IPS-NIHi7 (cell line): ENCODE results near the gene UBE2L6.
"Not testable (repeated sequence)": the region's sequence is repeated elsewhere in the genome, so short reads cannot be mapped to it uniquely, and the experiment has no call there.

Experiments used
- DNase-seq: peaks from one replicate; pipeline ENCODE4 v3.0.0; 2012; ENCODE audit warnings: mixed read lengths; ENCODE audit errors: extremely low spot score

UBE2L6 gene

DNA sequence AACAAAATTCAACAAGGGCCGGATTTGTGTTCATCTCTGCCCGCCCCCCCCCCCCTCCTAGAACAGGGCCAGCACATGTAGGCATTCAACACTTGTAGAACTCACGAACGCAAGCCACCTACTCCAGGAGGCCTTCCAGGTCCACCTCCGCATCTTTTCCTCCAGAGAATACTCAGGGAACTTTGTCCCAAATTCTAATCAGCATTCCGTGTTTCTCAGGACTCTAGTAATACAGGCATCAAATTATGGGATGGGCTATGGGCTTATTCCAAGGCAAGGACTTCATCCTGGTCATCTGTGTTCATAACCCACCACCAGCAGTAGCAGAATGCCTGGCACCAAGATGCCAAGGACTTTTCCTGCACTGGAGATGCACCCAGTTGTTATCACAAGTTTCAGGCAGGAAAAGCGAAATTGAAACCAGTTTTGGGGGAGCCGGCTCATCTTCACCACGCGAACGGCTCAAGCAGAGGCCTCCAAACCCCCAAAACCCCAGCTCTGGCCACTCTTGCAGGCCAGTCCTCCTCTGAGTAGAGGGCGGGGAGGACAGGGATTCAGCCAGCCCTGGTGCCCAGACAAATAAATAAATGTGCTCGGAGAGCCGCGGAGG lies 462 bp downstream of the UBE2L6 start:
- no peak for DNase-seq

DNA sequence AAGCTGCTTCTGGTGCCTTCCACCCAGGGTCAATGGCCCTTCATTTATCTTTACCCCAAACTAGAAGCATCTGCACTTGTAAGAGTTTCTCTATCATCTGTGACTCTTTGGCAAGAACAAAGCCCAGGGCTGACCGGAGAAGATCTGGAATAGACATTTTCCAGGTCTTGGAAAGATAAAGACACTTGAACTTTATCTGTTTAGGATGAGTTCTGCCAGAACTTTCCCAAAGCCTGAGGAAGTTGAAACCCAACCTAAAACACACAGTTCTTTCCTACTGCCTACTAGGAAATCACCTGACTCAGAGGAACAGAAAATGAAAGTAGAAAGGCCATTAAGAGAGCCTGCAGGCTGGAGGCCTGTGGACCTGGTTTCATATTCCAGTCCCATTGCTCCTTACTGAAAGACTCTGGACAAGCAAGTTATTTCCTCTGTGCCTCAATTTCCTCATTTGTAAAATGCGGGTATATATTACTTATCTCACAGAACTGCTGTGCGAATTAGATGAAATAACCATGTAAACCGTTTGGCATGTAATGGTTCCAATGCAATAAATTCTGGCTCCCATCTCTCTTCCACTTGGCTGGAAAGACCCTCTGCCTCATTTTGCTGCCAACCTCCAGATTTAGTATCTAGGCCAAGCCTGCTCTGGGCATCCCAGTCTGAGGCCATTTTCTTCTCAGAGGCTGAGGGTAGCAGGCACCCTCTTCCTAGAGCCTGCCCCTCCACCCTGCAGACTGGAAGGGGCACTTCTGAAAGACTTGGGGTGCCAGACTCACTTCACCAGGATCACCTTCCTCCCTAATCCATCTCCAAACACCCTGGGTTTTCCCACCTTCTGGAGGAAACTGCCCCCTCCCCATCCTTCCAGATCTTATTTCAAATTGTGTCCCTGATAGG lies 1.2 kb downstream of the UBE2L6 start:
- no peak for DNase-seq

DNA sequence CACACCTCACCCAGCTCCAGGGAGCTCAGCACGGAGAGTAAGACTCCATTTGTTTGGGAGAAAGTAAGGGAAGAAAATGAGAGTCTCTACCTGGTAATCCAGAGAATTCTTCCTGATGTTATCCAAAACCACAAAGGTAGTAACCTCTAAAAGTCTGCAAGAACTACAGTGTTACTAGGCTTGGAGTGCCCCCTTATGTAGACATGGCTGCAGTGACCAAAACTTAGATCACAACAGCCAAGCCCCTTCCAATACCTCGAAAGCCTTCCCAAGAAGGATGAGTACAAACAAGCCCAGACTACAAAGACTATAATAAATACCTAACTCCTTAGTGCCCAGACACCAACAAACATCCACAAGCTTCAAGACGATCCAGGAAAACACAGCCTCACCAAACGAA lies 4.9 kb downstream of the UBE2L6 start:
- no peak for DNase-seq

DNA sequence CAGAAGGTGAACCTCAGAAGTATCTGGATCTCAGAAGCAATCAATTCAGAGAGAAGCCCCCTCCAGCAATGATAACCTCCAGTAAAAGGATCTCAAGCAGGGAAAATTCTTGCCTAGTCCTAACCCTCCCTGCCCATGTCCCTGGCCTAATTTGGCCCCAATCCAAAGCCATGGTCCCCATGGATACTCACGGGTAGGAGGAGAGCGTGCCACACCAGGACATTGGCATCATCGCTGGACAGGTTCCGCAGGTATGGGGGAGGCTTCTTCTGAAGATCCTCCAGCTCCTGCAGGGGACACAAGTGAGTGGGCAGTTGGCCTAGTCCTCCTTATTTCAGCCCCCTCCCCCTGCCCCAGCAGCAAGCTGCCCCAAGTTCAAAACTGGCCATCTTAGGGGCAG lies 7.3 kb downstream of the UBE2L6 start:
- DNase-seq, result no peak

DNA sequence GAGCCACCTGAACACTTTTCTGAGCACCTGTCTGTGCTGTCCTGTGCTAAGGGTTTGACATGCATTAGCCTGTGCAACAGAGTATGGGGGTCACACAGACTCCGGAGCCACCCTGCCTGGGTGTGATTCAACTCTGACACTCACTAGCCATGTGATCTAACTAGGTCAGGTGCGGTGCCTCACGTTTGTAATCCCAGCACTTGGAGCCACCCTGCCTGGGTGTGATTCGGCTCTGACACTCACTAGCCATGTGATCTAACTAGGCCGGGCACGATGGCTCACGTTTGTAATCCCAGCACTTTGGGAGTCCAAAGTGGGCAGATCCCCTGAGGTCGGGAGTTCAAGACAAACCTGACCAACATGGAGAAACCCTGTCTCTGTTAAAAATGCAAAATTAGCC lies 11.4 kb downstream of the UBE2L6 start:
- DNase-seq, result no peak

DNA sequence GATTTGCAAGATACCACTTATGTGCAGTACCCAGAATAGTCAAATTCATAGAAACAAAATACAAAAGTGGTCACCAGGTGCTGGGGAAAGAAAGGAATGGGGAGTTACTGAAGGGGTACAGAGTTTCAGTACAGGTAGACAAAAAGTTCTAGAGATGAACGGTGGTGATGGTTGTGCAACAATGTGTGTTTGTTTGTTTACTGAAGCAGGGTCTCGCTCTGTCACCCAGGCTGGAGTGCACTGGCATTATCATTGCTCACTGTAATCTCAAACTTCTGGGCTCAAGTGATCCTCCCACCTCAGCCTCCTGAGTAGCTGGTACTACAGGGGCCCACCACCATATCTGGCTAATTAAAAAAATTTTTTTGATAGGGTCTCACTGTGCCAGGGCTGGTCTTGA lies 12.1 kb downstream of the UBE2L6 start:
- DNase-seq, result no peak

DNA sequence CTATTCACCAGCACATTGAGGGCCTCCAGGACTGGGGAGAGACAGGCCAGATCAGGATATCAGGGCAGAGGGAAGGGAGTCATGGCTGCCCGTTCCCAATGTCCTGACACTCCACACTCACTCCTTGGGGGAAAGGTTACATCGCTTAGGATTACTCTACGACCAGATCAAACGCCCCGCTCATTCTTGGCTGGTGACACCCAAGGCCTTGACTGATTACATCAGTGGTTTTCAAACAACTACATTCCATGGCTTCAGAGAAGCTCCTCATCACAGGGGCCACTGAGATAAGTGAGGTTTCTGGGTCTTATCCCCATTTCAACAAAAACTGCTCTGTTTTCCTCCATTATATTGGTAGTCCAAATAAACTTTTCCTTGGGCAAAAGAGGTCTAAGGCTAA lies 15.0 kb downstream of the UBE2L6 start:
- no peak for DNase-seq

DNA sequence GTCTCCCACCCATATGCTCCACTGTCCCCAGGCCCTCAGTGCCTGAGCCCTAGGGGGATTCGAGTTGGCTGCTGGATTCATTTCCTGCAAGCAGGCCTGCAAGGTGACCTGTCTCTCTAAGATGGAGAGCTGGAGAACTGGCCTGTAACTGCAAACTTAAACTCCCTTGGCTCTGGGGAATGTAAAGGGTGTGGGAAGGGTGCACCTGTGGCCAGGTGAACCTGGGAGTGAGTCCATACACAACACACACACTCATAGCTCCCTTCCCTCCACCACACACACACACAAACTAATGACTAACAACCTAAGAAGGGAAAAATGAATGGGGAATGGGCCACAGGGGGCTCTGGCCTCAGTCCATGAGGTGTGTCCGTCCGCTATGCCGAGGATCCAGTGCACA lies 15.5 kb downstream of the UBE2L6 start:
- no peak for DNase-seq

DNA sequence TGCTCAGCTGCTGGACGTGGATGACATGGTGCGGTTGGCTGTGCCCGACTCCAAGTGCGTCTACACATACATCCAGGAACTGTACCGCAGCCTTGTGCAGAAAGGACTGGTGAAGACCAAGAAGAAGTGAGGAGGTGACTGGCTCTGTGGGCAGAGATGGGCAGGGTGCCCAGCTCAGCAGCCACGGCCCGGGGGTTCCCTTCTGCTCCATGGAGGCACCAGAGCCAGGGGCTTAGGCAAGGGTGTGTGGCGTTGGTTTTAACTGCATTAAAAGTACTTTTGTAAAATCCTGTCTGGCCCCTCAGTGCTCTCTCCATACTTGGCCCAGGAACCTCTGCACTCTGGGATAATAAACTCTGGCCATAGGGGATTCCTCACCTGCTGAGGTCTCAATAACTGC lies 17.5 kb downstream of the UBE2L6 start:
- no peak for DNase-seq

DNA sequence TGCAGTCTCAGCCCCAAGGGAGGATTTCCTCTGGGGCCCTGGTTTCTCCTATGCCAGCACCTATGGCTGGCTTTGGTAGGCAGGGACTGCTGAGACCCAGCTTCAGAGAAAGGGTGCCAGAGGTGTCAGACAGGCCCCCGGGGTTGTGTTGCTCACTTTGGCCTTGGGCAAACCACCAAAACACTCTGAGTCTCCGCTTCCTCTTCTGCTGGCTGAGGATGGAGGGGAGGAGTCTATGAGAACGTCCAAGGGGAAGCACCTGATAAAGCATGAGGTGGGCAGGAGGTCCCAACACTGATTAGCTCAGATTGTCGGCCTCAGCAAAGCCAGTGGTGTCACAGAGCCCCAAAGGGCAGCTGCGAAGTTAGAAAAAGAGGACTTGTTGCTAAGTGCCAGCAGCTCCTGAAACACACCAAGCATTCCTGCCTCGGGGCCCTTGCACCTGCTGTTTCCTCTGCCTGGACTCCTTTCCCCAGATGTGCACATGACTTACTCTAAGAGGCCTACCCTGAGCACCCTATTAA lies 19.6 kb downstream of the UBE2L6 start:
- no peak for DNase-seq

DNA sequence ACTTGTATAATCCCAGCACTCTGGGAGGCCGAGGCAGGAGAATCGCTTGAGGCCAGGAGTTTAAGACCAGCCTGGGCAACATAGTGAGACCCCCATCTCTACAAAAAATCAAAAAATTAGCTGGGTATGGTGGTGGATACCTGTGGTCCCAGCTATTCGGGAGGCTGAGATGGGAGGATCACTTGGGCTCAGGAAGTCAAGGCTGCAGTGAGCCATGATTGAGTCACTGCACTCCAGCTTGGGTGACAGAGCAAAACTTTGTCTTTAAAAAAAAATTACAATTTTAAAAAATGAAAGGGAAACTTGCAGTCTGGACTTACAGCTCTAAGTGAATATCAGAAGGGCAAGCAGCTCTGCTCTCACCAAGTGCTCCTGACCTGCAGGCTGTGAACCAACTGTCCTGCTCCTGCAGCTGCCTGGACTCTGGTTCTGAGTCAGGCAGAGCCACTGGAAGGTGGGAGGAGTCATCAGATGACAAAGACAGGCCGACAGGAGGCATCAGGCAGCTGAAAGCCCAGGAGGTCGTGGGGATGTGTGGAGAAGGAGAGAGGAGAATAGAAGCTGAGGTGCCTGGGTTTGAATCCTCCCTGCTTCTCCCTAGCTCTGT lies 20.5 kb downstream of the UBE2L6 start:
- peak; percentile 78 for DNase-seq

DNA sequence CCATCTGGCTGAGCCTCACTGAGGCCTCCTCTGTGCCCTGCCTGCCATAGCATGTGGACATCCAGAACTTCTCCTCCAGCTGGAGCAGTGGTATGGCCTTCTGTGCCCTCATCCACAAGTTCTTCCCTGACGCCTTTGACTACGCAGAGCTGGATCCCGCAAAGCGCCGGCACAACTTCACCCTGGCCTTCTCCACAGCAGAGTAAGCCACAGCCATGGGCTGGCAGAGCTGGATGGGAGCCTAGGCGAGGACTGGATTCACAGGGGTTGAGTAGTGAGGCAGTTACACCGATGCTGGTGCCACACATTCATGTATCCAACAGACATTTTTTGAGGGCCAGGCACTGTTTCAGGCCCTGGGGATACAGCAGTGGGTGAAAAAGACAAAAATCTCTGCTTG lies 21.0 kb downstream of the UBE2L6 start:
- no peak for DNase-seq

DNA sequence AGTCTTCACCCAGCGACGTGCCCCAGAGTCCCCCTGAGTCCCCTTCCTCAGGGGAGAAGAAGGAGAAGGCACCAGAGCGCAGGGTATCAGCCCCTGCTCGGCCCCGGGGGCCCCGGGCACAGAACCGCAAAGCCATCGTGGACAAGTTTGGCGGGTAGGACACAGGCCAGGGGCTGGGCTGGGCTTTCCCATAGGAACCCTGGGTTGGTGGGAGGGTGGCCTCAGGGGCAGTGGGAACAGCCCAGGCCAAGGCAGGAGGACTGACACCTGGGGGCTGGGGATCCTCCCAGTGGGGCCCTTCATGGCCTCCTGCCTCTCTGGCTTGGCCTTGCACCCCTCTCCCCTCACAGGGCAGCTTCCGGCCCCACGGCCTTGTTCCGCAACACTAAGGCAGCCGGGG lies 21.6 kb downstream of the UBE2L6 start:
- DNase-seq, result no peak

DNA sequence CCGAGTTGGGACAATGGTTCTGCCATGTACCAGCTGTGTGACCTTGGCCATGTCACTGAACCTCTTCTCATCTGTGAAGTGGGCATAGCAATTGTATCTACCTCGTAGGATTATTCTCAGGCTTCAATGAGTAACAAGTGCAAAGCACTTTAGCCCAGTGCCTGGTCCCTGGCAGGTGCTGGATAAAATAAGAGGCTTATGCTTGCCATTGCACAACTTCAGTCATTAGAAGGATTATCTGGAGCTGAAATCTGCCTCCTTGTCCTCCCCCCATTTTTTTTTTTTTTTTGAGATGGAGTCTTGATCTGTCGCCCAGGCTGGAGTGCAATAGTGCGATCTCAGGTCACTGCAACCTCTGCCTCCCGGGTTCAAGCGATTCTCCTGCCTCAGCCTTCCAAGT lies 22.9 kb downstream of the UBE2L6 start:
- DNase-seq, result no peak

DNA sequence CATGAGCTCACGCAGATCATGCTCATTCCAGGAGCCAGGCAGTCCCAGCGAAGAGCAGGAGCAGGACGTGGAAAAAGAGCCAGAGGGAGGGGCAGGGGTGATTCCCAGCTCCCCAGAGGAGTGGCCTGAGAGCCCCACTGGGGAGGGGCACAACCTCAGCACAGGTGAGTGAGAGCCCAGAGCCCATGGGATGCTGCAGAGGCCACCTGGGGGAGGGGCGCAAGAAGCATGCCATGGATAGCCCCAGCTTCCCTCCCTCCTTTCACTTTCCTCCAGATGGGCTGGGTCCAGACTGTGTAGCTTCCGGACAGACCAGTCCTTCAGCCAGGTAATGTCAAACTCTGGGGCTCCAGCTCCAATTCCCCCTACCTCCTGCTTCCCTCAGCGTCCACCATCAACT lies 23.9 kb downstream of the UBE2L6 start:
- peak; percentile 47 for DNase-seq

DNA sequence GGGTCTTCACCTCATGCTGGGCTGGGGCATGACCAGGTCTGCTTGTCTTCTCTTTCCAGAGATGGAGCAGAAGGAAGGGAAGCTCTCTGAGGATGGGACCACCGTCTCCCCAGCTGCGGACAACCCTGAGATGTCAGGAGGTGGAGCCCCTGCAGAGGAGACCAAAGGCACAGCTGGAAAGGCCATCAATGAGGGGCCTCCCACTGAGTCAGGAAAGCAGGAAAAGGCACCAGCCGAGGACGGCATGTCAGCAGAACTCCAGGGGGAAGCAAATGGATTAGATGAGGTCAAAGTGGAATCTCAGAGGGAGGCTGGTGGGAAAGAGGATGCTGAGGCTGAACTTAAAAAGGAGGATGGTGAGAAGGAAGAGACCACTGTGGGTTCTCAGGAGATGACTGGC lies 24.9 kb downstream of the UBE2L6 start:
- no peak for DNase-seq

DNA sequence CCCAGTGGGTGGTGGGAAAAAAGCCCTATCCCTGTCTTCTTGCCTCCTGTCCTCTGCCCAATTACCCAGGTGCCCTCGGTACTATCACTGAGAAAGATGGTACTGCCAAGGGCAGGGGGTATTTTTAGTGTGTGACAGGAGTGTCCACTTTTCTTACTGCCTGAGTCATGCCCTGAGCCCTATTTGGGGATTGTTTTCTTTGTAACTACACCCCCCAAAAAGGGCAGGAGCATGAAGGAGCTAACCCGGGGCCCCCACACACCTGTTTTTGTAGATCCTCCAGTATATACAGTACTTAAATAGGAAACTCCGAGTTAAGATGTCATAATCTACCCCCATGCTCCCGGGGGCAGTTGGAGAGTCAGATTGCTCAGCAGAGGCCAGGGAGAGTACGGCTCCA lies 26.3 kb downstream of the UBE2L6 start:
- no peak for DNase-seq

DNA sequence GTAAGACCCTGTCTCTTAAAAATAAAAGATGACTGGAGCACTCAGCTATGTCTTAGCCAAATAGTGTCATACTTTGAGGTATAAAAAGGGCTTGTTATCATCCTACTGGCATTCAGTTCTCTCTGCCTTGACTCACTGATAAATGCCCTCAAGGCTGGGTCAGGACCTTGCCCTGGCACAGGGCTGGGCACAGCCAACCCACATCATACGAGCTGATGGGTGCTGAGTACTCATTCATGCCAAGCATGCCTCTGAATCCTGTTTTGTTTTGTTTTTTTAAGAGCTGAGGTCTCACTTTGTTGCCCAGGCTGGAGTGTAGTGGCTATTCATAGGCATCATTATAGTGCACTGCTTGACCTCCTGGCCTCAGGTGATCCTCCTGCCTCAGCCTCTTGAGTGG lies 28.1 kb downstream of the UBE2L6 start:
- DNase-seq, result no peak

DNA sequence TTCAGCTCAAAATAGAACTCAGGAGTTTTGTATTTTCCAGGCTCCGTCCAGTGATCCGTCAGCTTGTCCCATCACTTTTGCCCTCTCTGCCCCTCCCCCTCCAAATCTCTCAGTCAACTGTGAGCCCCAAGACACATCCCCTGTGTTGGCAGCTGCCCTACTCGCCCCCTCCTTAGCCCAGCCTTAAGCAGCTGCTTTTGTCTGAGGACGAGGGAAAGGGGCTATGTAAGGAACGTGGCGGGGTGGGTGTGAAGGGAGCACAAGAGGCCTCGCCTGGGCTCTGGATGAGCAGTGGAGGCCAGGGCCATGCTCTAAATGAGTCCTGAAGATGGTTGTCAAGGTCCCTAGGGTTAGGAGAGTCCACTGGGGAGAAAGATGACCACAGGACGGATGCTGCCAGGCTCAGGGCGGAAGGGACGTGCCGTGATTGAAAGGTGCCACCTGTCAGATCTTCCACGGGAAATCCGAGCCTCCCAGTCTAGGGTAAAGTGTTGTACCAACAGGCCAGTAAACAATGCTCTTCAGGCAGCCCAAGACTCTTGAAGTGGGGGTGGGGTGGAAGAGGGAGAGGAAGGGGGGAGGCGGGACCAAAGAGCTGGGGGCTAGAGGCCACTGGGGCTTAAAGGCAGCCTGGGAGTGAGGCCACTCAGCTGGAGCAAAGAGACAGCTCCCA lies 30.4 kb downstream of the UBE2L6 start, which contains the start of gene SMTNL1:
TSS of gene SMTNL1 (plus strand) at position 649 of the 673 bp plus-strand sequence. CDS start 5,048 bp downstream, outside the sequence.
- no peak for DNase-seq

DNA sequence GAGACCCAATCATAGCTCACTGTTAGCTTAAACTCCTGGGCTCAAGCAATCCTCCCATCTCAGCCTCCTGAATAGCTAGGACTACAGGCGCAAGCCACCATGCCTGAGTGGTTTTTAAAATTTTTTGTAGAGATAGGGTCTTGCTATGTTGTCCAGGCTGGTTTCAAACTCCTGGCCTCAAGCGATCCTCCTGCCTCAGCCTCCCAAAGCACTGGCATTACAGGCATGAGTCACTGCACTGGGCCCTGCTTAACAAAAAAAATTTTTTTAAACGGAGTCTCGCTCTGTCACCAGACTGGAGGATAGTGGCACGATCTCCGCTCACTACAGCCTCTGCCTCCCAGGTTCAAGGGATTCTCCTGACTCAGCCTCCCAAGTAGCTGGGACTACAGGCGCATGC lies 33.0 kb downstream of the UBE2L6 start:
- not testable (repeated sequence) for DNase-seq

DNA sequence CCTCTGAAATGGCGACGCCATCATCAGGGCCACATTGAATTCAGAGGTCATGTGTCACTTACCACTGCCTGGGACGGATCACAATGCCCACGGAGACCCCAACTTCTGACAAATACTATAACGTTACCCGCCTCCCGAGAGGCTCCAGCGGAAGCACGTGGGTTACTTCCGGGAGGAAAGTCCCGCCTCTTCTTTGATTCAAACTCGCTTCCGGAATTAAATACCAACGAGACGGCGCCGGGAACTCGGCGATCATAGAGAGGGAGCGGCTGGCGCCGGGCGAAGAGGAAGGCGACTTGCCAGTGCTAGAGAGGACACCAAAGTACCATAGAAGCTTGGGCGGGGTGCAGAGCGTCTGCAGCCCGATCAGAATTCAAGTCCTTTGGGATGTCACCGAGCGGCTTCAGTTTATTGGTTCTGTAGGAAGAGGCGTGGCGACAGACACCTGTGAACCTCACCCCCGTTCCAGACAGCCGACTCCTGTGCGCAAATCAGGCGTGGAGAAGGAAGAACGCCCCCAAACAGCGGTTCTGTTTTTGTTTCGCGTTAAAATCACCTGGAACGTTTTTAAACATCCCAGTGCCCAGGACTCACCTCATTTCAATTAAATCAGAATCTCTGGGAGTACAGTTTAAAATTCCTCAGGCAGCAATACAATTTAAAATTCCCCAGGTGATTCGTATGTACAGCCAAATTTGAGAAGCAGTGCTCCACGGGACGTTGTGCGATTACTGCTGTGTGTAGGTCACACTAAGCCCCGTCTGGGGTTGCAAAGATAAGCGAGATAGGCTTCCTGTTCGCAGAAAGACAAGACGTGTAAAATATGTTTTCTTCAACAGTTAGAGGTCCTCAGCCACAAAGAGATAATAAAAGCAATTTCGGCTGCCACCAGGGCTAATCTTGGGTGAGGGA lies 36.6 kb downstream of the UBE2L6 start, which contains the start of gene TIMM10:
TSS of gene TIMM10 (minus strand) at position 159 of the 912 bp plus-strand sequence. CDS start 565 bp downstream, outside the sequence.
- DNase-seq, result peak; percentile 97
